HG03280 (cell line): ENCODE results near the gene CLCN1.
"Not testable (repeated sequence)": the region's sequence is repeated elsewhere in the genome, so short reads cannot be mapped to it uniquely, and the experiment has no call there.

Source experiments
- ATAC-seq: cut with Tn5 transposase; IDR thresholded peaks from one replicate; pipeline ENCODE4 v1.9.1; 2021; ENCODE audit warnings: mild to moderate bottlenecking, moderate library complexity; ENCODE audit not compliant: unreplicated experiment

The CLCN1 gene

GRCh38 chr7:143315776-143316175 lies at the start of gene CLCN1:
CLCN1 (plus strand) TSS chr7:143316111; CDS start chr7:143316213, 102 bp downstream.
- no peak for ATAC-seq

GRCh38 chr7:143269251-143269650 lies 46.7 kb upstream of the CLCN1 start:
- ATAC-seq, result no peak

- no peak for ATAC-seq
These were observed 44.7 kb upstream of the CLCN1 start for GRCh38 chr7:143271240-143271639.

GRCh38 chr7:143272871-143273270 lies 43.0 kb upstream of the CLCN1 start:
- no peak for ATAC-seq

GRCh38 chr7:143279186-143280098 lies 36.5 kb upstream of the CLCN1 start:
- peak; percentile 47 for ATAC-seq

- no peak for ATAC-seq
These were observed 35.8 kb upstream of the CLCN1 start for GRCh38 chr7:143280160-143280559.

GRCh38 chr7:143280566-143280965 lies 35.3 kb upstream of the CLCN1 start:
- no peak for ATAC-seq

GRCh38 chr7:143281529-143281928 lies 34.4 kb upstream of the CLCN1 start:
- ATAC-seq, result no peak

- ATAC-seq, result no peak
These were observed 33.8 kb upstream of the CLCN1 start for GRCh38 chr7:143282124-143282523.

GRCh38 chr7:143283381-143283780 lies 32.5 kb upstream of the CLCN1 start:
- no peak for ATAC-seq

- ATAC-seq, result no peak
These were observed 31.1 kb upstream of the CLCN1 start, which contains the start of gene TMEM139 for GRCh38 chr7:143284591-143285469. TMEM139 (plus strand) TSS chr7:143284958; CDS start chr7:143285958, 1,000 bp downstream.

GRCh38 chr7:143285470-143285778 lies 30.5 kb upstream of the CLCN1 start:
- no peak for ATAC-seq

- ATAC-seq, result no peak
These were observed 29.9 kb upstream of the CLCN1 start for GRCh38 chr7:143285806-143286521.

GRCh38 chr7:143286522-143286890 lies 29.4 kb upstream of the CLCN1 start:
- no peak for ATAC-seq

GRCh38 chr7:143287339-143287934 lies 28.5 kb upstream of the CLCN1 start:
- no peak for ATAC-seq

- peak; percentile 92 for ATAC-seq
These were observed 27.7 kb upstream of the CLCN1 start, which contains the start of gene CASP2 for GRCh38 chr7:143287935-143288826. CASP2 (plus strand) TSS chr7:143288351; CDS start chr7:143288456, 105 bp downstream.

- ATAC-seq, result no peak
These were observed 27.1 kb upstream of the CLCN1 start for GRCh38 chr7:143288836-143289235.

- no peak for ATAC-seq
These were observed 26.5 kb upstream of the CLCN1 start for GRCh38 chr7:143289421-143289820.

- not testable (repeated sequence) for ATAC-seq
These were observed 26.0 kb upstream of the CLCN1 start for GRCh38 chr7:143289888-143290287.

- ATAC-seq, result no peak
These were observed 25.6 kb upstream of the CLCN1 start for GRCh38 chr7:143290293-143290692.
